ENCODE data around the gene XIRP2. TPM values are rescaled to one million over a fixed set of nuclear protein-coding genes. Genes with fewer than 3 reads are reported as not detected.
"Not testable (repeated sequence)": the region's sequence is repeated elsewhere in the genome, so short reads cannot be mapped to it uniquely, and the experiment has no call there.

The XIRP2 gene
- total RNA-seq, 1 donor from 2014 or later, result 206 TPM

GRCh38 chr2:167237478-167237877, 349.2 kb downstream of the XIRP2 start:
- ATAC-seq (ENCODE audit: poor library complexity) (no peak), DNase-seq (no peak)
- intact Hi-C loops (cut with DNase I), result no loop called here

- intact Hi-C loops (cut with DNase I), result no loop called here
- DNase-seq (no peak), ATAC-seq (ENCODE audit: poor library complexity) (no peak)
Observed at GRCh38 chr2:167240671-167241070, 352.4 kb downstream of the XIRP2 start.

- ATAC-seq (ENCODE audit: poor library complexity), result no peak
- DNase-seq, result no peak
- intact Hi-C loops (cut with DNase I), result no loop called here
Observed at GRCh38 chr2:167249197-167249596, 360.9 kb downstream of the XIRP2 start.

GRCh38 chr2:167253025-167253424, 364.7 kb downstream of the XIRP2 start:
- no peak for ATAC-seq (ENCODE audit: poor library complexity)
- intact Hi-C loops (cut with DNase I), result no loop called here
- DNase-seq, result no peak

GRCh38 chr2:167254721-167255120, 366.4 kb downstream of the XIRP2 start:
- ATAC-seq (ENCODE audit: poor library complexity) (no peak), DNase-seq (no peak)
- intact Hi-C loops (cut with DNase I), result no loop called here

GRCh38 chr2:167258712-167259111, 370.4 kb downstream of the XIRP2 start:
- no peak for DNase-seq
- intact Hi-C loops (cut with DNase I), result no loop called here
- no peak for ATAC-seq (ENCODE audit: poor library complexity)

- intact Hi-C loops (cut with DNase I), result no loop called here
- DNase-seq, result no peak
- ATAC-seq (ENCODE audit: poor library complexity), result peak; percentile 83
Observed at GRCh38 chr2:167264380-167264779, 376.1 kb downstream of the XIRP2 start.

GRCh38 chr2:167265004-167265403, 376.7 kb downstream of the XIRP2 start:
- intact Hi-C loops (cut with DNase I), result no loop called here
- ATAC-seq (ENCODE audit: poor library complexity), result peak; percentile 22
- DNase-seq, result no peak

- intact Hi-C loops (cut with DNase I), result no loop called here
- ATAC-seq (ENCODE audit: poor library complexity), result peak; percentile 34
- no peak for DNase-seq
Observed at GRCh38 chr2:167265722-167266121, 377.4 kb downstream of the XIRP2 start.

- ATAC-seq (ENCODE audit: poor library complexity); DNase-seq; intact Hi-C loops (cut with DNase I): not testable (repeated sequence)
Observed at GRCh38 chr2:167268245-167268644, 380.0 kb downstream of the XIRP2 start.

- DNase-seq, result no peak
- no peak for ATAC-seq (ENCODE audit: poor library complexity)
- intact Hi-C loops (cut with DNase I), result no loop called here
Observed at GRCh38 chr2:167271932-167272331, 383.7 kb downstream of the XIRP2 start.

- DNase-seq (no peak), ATAC-seq (ENCODE audit: poor library complexity) (no peak)
- intact Hi-C loops (cut with DNase I), result no loop called here
Observed at GRCh38 chr2:167275046-167275445, 386.8 kb downstream of the XIRP2 start.

GRCh38 chr2:167279810-167280209, 391.5 kb downstream of the XIRP2 start:
- DNase-seq (no peak), ATAC-seq (ENCODE audit: poor library complexity) (no peak)
- intact Hi-C loops (cut with DNase I), result no loop called here

- DNase-seq (no peak), ATAC-seq (ENCODE audit: poor library complexity) (no peak)
- intact Hi-C loops (cut with DNase I), result no loop called here
Observed at GRCh38 chr2:167287212-167287611, 398.9 kb downstream of the XIRP2 start.

- intact Hi-C loops (cut with DNase I), result no loop called here
- DNase-seq, result no peak
Observed at GRCh38 chr2:167289651-167290410, 401.6 kb downstream of the XIRP2 start.

GRCh38 chr2:167292430-167293171, 404.3 kb downstream of the XIRP2 start, which contains the start of gene B3GALT1:
B3GALT1 (plus strand) TSS chr2:167293001.
- intact Hi-C loops (cut with DNase I), result no loop called here
- ATAC-seq (ENCODE audit: poor library complexity) (peak; percentile 99), DNase-seq (peak; percentile 91)

More at GRCh38 chr2:167289651-167290410, 401.6 kb downstream of the XIRP2 start:
- no peak for ATAC-seq (ENCODE audit: poor library complexity)

- intact Hi-C loops (cut with DNase I), result no loop called here
- peak; percentile 54 for DNase-seq
- peak; percentile 42 for ATAC-seq (ENCODE audit: poor library complexity)
Observed at GRCh38 chr2:167293172-167293781, 405.0 kb downstream of the XIRP2 start.

- intact Hi-C loops (cut with DNase I), result no loop called here
- ATAC-seq (ENCODE audit: poor library complexity), result peak; percentile 36
- DNase-seq, result peak; percentile 40
Observed at GRCh38 chr2:167293943-167294775, 405.9 kb downstream of the XIRP2 start.

- no peak for ATAC-seq (ENCODE audit: poor library complexity)
- intact Hi-C loops (cut with DNase I), result no loop called here
- no peak for DNase-seq
Observed at GRCh38 chr2:167294776-167295140, 406.5 kb downstream of the XIRP2 start.
